Activated T-cell treated with anti-CD3 and anti-CD28 coated beads for 4 hours (primary cell): Measurements from ENCODE around the gene SAFB.
"Not testable (repeated sequence)": the region's sequence is repeated elsewhere in the genome, so short reads cannot be mapped to it uniquely, and the experiment has no call there.

ENCODE experiments used
- DNase-seq: peaks from one replicate; pipeline ENCODE4 v3.0.0-alpha.2; 2020

SAFB gene

DNA sequence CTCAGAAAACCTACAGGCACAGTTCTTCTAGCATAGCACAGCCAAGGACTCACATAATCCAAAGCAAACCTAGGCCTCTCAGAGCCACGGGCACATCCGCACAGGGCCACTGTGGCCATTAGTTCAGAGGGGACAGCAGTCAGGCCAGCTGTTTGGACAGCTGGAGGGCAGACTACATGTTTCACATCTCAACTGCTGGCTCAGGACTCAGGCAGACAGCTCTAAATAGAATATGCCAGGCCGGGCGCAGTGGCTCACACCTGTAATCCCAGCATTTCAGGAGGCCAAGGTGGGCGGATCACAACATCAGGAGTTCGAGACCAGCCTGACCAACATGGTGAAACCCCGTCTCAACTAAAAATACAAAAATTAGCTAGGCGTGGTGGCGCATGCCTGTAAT is 27.1 kb upstream of the SAFB start:
- DNase-seq, result no peak

DNA sequence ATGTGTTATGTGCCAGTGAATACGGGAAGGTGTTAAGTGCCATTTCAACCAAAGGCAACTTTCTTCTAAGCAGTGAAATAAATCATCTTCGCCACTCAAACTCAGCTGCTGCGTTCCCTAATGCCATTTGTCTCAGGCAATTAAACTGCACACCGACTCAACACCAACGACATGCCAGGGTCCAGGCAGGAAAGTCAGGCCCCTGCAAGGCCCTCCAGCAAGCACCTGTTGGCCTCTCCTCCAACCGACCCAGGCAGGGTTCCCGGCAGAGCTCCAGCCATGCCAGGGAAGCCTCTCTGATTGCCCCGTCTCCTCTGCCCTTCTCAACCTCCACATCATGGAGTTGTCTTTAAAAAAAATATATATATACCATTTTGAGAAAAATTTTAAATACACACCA is 22.1 kb upstream of the SAFB start:
- no peak for DNase-seq

DNA sequence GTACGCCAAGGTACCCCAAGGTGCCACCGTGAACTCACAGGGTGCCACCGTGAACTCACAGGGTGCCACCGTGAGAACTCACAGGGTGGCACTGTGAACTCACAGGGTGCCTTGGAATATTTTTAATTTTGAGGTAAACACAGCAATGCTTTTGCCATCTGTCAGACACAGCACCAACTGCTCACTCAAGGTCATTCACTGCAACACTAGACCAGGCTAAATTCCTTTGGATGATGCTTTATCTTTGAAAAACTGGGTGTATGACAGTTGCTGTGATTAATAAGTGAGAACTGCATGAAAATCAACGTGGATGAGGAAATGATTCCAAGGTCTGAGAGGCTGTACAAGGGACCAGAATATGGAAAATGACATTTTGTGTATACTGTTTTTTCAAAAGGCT is 19.3 kb upstream of the SAFB start:
- no peak for DNase-seq

DNA sequence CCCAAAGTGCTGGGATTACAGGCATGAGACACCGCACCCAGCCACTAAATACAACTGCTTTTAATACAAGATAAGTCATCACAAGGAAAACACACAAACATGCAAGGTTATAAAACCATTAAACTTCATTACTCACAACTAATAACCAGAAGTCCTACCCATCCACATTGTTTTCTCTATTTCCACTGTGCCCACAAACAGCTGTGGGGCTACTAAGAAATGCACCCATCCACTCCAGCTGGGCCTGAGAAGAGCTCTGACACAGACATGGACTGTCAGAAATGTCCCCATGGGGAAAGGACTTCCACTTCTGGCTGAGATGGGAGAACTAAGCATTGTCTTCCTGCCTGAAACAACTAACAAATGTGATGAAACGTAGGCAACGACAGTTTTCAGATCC is 17.5 kb upstream of the SAFB start:
- no peak for DNase-seq

DNA sequence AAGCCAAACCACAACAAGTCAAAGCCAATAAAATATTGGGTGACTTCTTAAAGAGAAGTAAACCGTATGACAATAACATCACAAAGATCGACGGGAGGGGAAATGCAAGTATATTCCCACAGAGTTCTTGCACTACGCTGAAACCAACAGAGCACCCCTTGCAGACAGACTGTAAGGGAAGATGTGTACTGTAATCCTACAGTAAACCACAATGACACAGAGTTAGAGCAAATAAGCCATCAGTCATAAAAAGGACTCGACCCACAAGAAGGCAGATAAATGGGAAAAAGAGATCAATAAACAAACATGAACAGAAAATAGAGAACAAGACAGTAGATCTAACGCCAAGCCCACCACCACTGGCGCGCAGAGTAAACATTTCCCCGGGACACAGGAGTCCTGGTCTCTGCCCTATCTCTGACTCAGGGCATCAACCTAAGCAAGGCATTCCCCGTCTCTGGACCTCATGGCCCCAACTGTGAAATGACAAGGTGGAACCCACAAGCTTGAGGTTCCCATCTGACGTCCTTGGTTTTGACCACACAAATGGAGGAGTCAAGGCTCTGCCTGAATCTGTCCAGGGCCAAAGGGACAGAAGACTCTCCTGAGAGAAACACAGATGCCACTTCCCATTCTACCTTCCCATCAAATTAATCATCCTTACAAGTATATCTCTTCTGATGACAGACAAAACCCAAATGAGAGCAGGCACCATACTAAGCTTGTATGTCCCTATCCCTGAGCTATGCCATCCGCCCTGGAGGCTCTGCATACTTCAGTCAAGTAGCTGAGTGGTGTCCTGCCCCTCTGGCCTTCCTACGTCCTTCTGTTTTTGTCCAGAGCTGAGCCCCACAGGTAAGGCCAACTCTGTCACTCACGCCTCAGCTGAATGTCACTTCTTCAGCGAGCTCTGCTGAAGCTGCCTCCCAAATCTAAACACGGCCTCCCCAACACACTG is 15.3 kb upstream of the SAFB start:
- no peak for DNase-seq

DNA sequence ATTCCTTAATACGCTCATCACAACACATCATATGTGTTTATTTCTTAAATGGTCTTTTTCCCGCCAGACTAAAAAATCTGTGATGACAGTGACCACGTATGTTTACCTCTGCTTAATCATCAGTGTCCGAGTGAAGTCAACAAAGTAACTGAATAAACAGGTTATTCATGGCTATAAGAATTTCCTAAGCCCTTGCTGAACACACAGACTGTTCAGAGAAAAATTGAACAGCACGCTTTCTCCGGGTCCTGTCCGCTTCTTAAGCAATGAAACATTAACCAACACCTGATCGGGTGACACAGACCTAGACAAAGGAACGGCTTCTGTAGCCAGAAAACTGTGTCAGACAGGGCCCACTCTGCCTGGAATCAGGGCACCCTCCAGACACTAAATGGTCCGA is 14.6 kb upstream of the SAFB start:
- no peak for DNase-seq

DNA sequence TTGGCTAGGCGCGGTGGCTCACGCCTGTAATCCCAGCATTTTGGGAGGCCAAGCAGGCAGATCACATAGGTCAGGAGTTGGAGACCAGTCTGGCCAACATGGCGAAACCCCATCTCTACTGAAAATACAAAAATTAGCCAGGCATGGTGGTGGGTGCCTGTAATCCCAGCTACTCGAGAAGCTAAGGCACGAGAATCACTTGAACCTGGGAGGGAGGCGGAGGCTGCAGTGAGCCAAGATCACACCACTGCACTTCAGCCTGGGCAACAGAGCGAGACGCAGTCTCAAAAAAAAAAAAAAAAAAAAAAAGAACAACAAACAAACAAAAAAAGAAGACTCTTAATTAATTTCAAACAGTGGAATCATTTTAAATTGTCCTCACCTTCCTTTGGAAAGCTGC is 14.1 kb upstream of the SAFB start:
- not testable (repeated sequence) for DNase-seq

DNA sequence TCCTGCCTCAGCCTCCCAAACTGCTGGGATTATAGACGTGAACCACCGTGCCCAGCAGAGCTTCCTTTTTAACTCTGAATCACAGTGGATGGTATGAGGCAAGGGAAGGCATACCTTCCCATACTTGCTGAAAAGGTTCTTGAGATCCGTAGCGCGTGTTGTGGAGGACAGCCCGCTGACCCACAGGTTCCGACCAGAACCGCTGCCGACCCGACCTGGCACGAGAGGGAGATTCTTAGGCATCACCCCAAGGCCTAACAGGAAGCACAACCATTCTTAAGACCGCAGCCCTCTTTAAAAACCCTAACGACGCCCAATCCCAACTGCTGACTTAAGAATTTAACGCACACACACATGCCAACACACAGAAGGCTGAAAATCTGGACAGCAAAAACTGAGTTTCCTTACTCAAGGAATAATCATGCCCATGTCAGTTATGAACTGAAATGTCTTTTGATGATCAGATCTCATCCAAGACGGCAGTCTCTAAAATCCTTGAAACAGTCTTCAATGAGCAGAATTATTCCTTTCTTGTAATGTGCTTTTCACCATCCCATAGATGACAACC is 12.9 kb upstream of the SAFB start:
- DNase-seq, result no peak

DNA sequence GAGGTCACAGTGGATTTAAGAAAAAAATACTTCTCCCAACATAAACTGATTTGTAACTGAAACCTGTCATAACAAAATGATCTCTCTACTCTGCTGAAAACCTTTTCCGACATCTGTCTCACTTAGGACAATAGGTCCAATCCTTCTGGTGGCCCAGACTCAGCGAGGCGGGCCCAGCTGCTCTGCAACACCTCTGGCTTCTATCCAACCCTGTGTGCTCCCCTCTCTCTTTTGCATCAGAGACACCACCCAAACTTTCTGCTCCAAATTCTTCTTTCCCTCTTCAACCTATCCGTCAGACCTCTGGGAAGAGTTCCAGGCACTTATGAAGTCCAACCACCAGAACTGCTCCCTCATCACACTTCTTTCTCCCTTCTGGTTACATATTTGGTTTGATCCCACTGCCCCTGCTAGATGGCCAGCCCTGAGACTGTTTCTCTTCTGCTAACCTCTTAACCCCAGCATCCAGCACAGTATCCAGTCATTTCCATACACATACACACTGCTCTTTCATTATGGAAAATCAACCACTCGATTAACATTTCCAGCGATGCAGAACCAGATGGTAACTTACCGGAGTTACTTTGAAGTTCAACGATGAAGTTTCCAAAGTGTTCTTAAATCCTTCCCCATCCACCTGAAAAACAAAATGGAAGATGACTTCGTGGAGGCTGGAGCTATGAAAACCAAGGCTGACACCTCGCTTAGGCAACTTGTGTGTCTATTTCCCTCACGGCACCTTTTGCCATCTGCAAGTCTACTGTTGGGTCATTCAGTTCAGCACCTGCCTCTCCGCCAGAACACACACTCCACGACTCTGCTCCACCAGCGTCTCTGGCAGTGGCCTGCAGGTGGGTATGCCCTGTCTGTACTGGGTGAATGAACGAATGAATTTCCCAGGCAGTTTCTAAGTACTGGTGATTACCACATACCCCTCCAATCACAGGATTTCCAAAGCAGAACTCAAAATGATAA is 9.7 kb upstream of the SAFB start:
- no peak for DNase-seq

DNA sequence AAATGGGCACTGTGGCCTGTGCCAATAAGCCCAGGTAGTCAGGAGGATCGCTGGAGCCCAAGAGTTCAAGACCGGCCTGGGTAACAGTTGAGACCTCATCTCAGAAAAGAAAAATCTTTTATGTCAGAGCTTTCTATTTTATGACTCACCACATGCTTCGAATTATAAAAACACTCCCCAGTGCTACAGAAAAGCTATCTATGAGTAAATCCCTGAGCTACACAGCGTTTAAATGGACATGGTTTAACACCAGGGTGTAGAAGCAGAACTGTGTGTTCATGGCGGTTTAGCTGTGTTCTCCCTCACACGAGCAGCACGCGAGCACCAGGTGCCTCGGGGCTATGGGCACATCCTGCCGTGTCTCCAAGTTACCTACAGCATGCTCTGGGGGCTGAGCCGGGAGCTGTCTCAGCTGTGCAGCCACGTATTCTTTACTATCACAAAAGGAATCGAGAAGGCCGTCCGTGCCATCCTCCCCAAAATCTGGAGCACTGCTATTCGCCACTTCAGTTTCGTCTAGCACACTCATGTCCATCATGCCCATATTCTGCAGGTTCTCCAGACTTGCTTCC is 7.0 kb upstream of the SAFB start:
- no peak for DNase-seq

DNA sequence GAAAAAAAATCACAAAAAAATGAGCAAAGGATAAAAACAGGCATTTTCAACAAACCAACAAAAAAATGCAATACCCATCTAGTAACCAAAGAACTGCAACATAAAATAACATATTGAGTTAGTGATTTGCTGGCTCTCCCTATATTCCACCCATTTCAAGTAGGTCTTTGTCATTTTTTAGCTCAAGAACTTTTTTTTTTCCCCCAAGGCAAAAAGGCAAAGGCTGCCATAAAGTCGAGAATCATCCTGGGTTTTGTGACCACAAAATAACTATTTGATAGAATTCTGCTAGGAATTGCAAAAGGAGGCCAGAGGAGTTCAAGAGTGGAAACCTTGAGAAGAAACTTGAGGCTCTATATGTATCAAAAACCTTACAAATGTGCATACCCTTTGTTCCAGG is 5.8 kb upstream of the SAFB start:
- DNase-seq, result no peak

DNA sequence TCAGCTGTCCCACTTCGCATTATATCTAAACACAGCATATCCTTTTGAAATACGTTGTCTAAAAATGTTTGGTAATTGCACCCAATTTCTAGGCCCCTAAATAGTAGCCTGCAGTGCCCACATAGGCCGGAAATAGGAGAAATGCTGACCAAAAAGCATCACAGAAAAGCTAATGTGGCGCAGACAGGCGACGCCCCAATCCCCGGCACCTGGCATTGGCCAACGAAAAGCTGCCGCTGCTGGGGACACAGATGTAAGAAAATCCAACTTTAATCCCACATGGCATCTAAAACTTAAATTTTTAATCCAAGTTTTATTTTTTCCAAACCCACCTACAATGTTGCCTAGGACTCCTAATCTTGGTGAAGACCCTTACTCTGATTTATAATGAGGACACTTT is 4.3 kb upstream of the SAFB start:
- no peak for DNase-seq

DNA sequence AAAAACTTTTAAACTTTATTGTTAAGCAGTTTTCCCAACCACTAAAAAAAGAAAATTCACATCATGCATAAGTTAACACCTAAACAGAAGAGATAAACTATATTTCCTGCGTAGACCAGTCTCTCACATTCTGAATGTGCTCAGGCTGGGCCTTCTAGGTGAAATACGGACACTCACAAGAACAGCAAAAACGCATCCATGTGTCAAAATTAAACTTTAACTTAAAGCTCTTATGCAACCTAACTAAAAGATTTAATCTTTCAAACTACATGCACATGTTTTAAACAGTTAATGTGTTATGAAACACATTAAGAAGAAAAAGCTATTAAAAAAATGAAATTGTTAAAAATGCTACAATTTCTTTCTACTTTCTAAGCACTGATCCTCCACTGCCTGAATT is 2.9 kb upstream of the SAFB start:
- no peak for DNase-seq

DNA sequence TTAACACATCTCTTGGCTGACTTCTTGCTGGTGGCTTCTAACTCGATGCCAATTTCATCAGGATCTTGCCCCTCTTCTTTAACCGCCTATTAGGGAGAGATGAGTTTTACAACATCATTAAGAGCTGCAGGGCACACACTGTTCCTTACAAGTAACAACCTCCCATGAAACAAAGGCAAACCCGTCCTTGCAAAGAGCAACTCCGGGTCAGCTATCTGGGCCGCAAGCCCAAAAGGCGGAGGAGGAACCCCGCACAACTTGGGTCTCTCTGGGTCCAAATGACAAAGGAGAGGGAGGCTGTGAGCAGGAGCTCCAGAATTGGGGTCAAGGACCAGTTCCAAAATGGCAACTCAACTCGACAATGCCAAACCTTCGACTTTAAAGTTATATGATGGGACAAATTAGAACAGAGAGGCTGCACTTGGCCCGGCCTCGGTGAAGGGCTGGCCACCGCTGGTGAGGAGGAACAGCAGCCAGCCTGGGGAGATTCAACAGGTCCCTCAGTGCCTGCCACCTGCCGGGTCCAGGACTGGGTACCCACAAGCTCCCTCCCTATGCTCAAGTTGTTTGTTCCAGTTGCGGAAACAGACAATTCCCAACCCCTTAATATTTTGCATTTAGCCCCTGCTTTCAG is 1.5 kb upstream of the SAFB start:
- no peak for DNase-seq

DNA sequence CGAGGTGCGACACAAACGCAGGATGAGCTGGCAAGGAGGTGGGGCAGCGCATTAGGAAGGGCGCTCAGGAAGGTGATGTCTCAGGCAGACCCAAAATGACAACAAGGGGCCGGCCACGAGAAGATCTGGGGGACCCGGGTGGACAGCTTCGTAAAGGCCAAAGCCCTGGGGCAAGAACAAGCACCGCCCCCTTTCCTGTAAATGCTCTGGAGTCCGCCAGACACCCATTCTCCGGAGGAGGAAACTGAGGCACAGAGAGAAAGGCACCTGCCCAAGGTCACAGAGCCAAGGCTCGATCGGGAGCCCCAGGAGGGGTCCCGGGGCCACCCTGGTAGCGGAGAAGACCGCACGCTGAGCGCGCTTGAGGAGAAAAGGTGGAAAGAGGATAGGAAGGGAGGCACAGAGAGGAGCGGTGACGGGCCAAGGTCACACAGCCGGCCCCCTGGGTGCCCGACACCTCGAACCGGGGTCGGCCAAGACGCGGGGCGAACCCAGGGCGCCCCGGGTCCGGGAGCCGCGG is 878 bp upstream of the SAFB start:
- peak; percentile 17 for DNase-seq

DNA sequence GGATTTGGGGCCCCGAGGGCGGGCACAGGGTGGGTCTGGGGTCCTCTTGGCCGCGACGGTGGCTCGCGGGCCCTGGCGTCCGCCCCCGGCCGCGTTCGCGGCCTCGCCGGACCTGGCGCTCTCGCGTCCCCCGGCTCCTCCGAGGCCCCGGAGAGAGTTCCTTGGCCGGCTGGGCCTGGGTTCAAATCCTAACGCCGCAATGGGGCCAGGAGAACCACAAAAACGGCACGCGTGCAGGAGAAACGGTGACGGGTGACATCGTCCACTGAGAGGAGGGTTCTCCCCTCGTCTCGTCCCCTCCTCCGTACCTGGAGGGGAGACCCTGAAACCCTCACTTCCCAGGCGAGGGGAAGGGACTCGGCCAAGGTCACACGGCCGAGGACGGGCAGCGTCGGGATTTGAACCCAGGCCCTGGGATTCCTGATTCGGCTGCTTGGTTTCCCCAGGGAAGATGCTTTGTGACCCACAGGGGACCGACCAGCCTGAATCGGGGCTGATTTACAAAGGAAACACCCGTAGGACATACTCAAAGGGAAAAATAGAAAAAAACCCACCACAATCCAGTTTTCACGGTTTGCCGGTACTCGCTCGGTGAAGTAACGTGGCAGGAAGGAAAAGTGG is 624 bp downstream of the SAFB start:
- DNase-seq, result peak; percentile 4

DNA sequence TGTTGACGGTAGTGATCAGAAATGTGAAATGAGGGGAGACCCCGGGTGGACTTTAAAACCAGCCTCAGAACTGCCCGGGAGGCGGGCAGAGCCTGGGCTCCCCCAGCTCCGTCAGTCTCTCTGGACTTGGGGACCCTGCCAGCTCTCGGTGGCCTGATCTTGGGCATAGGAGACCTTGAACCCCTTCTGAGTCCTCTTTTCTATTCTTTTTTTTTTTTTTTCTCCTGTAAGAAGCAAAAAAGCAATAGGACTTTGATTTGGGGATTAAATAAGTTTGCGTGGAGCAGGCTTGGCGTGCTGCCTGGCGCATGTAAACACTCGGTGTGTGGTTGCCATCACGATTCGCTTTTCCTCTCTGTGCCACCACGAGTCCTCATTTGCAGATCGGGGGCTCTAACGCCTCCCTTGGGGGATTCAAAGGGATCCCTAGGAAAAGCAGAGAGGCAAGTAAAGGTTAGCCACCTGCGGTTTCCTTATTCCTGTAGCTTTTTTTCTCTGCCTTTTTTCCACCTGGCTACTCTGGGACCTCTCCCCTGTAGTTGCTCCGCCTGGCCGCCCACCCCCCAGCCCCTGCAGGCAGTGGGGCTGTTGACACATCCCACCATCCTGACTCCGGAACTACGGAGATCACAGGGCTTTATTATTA is 1.3 kb downstream of the SAFB start:
- peak; percentile 8 for DNase-seq

DNA sequence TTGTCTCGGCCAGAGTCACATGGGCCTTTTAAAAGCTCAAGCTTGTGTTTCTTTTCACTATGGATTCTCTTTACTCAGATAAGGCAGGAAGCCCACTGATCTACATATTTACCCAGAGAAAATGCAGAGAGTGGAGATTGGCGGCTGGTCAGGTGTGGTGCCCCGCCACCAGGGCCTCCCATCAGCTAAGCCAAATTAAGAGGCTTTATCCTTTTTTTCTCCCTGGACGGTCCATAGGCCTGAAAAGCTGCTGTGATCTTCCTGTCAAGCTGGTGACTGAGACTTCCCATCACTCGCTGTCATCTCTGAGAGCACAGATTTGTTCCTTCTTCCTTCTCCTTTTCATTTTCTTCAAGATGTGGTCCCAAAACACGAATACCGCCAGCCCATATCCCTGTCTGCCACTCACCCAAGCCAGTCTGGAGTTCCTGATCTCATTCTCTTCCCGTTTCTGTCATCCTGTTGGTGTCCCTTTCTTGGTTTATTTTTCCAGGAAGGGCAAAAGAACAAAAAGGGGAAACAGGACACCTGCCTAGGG is 1.9 kb downstream of the SAFB start:
- DNase-seq, result no peak

DNA sequence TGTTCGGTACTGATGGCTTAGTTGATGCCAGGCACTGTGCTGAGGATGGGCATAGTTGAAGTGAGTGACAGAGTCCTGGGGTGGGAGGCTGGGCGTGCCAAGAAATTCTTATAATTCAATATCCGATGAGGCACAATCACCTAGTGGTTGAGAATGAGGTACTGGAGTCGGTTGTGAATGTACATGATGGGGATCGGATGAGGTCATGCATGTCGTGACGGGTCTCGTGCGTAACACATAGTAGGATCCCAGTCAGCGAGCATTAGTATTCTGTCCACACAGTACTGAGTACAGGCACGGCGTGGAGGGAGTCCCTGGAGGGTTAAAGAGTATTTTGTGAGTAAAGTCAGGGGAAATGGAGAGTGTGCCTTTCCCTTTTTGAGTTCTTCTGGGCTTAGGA is 2.8 kb downstream of the SAFB start:
- DNase-seq, result no peak

DNA sequence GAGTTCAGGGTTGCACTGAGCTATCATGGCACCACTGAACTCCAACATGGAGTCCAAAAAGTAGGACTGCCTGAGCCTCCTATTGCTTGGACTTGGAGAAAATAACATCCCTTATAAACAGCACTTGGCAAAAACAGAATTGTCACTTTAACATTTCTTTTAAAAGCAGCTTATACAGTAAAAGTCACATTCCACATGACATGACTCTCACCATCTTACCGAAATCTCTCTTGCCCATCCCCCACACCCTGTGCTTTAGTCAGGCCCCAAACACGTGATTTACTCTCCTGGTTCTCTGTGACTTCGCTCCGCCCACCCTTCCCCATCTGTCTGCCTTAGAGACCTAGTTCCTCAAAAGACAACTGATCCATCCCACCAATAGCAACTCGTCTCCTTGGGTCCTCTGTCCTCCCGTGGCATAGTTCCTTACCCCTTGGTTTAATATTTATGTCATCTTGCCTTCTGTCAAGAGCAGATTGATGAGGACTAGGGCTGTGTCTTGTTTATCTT is 4.6 kb downstream of the SAFB start:
- DNase-seq, result peak; percentile 42

DNA sequence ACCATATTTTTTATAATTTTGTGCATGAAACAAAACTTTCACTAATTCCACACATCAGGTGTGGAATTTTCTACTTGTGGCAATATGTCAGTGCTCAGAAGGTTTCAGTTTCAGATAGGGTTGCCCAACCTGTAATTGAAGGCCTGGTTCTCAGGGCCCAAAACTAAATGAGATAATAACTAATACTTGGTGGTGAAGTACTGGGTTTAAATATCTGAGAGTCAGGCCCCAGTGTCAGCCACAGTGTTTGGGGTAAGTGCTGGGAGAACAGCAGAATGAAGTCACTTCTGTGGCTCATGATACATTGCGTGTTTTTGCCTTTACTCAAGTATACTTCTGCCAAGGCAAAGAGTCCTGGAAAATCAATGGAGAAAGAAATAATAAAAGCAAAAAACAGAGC is 5.6 kb downstream of the SAFB start:
- DNase-seq, result no peak
